Measurements from ENCODE around the gene DLX4.

DLX4 gene

DNA sequence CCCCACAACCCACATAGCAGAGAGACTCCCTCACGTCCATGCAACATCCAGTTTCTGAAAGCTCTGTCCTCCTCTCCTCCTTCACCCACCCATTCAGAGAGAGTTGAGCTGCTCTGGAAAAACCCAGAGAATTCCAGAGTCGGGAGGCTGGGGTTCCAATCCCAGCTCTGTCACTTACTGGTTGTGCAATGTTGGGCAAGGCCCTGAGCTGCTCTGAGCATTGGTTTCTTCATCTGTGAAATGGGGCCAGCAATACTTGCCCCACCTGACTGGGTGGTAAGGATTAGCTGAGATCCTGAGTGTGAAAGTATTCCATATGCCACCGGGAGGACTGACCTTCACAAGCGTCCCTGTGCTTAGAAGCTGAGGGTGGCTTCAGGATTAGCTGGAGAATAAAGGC lies 12.2 kb upstream of the DLX4 start:
- TF ChIP-seq, protein P1, sequence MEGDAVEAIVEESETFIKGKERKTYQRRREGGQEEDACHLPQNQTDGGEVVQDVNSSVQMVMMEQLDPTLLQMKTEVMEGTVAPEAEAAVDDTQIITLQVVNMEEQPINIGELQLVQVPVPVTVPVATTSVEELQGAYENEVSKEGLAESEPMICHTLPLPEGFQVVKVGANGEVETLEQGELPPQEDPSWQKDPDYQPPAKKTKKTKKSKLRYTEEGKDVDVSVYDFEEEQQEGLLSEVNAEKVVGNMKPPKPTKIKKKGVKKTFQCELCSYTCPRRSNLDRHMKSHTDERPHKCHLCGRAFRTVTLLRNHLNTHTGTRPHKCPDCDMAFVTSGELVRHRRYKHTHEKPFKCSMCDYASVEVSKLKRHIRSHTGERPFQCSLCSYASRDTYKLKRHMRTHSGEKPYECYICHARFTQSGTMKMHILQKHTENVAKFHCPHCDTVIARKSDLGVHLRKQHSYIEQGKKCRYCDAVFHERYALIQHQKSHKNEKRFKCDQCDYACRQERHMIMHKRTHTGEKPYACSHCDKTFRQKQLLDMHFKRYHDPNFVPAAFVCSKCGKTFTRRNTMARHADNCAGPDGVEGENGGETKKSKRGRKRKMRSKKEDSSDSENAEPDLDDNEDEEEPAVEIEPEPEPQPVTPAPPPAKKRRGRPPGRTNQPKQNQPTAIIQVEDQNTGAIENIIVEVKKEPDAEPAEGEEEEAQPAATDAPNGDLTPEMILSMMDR (IDR thresholded peaks at IDR 0.05), result no peak
- Histone ChIP-seq H3K4me3 (no peak overlapping the region), H3K27ac (no peak overlapping the region)
- no peak for DNase-seq (ENCODE audit: low spot score)

- DNase-seq (ENCODE audit: low spot score), result no peak
- TF ChIP-seq, protein P1 (IDR thresholded peaks at IDR 0.05), result no peak
- H3K27ac ChIP-seq, result no peak overlapping the region
- no peak overlapping the region for H3K4me3 ChIP-seq
Measured at GRCh38 chr17:49957350-49957749, 11.6 kb upstream of the DLX4 start.

- DNase-seq (ENCODE audit: low spot score), result no peak
- TF ChIP-seq, protein P1 (IDR thresholded peaks at IDR 0.05), result no peak
- Histone ChIP-seq H3K4me3 (no peak overlapping the region), H3K27ac (no peak overlapping the region)
Measured at GRCh38 chr17:49958723-49959122, 10.3 kb upstream of the DLX4 start.

- no peak overlapping the region for H3K27ac ChIP-seq
- TF ChIP-seq, protein P1 (IDR thresholded peaks at IDR 0.05), result no peak
- H3K4me3 ChIP-seq, result no peak overlapping the region
- DNase-seq (ENCODE audit: low spot score), result no peak
Measured at GRCh38 chr17:49959183-49959935, 9.6 kb upstream of the DLX4 start.

- no peak for DNase-seq (ENCODE audit: low spot score)
- no peak overlapping the region for H3K4me3 ChIP-seq
- TF ChIP-seq, protein P1 (IDR thresholded peaks at IDR 0.05), result no peak
- H3K27ac ChIP-seq, result no peak overlapping the region
Measured at GRCh38 chr17:49962599-49963308, 6.2 kb upstream of the DLX4 start.

DNA sequence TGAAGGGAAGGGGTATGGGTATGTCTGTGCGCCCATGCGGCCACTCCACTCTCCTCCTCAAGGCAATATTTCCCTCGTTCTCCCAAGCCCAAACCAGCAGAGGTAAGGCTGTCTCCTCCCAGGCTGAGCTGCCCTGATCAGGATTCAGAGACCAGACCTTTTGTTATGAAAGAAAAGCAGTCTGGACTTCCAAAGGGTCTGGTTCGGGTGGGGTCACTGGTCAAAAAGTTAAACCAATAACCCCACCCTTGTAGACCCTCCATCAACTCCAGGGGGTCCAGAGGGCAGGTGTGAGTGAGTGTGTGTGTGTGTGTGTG lies 5.7 kb upstream of the DLX4 start:
- H3K4me3 ChIP-seq, result no peak overlapping the region
- no peak overlapping the region for H3K27ac ChIP-seq
- no peak for DNase-seq (ENCODE audit: low spot score)
- TF ChIP-seq, protein P1 (IDR thresholded peaks at IDR 0.05), result no peak

Data from coronary artery (tissue), 2 donors.